Stimulated activated CD8-positive, alpha-beta memory T cell treated with anti-CD3 and anti-CD28 coated beads, Interleukin-7, amount 100 ng/mL, for 1 hour (primary cell): ENCODE results near the gene MCC.

ENCODE experiments used
- DNase-seq, 2 donors: peaks; one replicate each; pipeline ENCODE4 v3.0.0-alpha.2; 2020; ENCODE audit warnings: low read depth in 2 of 2

MCC gene

DNA sequence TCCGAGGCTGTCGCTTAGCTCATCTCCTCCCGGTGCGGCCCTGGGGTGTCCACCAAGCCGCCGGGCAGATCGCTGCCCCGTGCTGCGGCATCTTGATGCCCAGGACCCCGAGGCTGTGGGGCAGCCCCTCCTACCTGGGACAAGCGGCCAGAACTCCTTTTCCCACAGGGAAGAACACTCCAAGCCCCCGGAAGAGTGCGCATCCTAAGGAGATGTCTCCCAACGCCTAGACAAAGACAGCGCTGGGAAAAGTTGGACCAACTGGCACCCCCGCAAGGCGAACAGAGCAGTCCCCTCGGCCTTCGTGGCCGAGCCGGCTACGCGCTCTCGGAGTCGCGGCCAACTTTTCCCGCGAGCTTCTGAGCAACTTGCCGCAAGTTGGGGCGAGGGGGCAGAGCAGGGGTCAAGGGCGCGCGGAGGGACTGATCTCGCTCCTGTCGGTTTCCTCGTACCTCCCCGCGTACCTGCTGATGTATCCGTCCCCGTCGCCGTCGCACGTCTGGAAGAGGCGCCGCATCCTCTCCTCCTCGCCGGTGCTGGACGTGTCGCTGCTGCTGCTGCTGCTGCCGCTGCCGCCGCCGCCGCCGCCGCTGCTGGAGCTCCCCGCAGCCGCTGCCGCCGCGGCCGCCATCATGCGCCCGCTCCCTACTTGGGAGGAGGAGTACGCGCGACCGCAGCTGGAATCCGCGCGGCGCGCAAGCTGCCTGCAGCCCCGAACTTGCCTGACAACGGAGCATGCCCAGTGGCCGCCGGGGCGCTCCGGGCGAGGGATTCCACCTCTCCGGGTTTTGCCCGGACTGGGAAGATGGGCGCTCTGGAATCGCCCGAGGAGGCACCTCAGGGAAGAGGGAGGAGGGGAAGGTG is at the start of gene MCC:
Gene MCC, minus strand, starts transcription at position 673 of the 864 bp plus-strand sequence.
- no peak for DNase-seq

DNA sequence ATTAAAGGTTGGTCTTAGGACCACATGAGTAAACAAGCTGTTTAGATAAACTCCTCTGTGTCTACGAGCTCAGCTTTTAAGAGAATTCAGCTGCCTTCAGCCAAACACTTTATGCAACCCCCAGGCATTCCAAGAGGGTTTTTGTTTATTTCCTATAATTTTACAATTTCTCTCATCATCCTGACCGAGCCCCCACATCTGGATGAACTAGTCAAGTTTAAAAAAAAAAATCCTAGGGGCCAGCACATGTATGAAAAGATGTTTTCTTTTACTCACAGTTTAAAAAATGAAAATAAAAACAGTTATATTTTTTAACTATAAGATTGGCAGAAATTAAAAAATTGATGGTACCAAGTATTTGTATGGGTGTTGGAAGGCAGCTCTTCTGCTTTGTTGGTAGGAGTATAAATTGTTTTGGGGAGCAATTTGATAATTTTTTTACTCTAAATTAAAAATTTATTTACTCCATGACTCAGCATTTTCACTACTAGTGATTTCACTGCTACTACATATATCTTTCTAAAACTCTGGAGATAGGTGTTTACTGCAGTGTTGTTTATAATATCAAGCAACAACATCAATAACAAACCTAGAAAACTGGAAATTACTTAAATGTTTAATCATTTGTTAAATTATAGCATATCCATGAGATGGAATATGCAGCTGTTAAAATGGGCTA is 43.4 kb upstream of the MCC start:
- DNase-seq, result no peak

DNA sequence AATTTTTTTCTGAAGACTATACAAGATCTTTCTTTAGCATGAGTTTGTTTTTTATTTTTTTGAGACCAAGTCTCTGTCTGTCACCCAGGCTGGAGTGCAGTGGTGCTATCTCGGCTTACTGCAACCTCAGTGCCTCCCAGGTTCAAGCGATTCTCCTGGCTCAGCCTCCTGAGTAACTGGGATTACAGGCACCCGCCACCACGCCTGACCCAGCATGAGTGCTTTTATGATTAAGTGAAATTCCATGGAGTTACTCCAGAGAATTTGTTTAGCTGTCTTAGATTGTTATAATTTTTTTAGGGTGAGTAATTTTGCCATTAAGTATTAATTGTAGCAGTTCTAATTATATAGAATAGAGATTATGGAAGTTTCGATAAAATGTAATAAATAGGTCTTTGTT is 39.5 kb upstream of the MCC start:
- DNase-seq, result no peak

DNA sequence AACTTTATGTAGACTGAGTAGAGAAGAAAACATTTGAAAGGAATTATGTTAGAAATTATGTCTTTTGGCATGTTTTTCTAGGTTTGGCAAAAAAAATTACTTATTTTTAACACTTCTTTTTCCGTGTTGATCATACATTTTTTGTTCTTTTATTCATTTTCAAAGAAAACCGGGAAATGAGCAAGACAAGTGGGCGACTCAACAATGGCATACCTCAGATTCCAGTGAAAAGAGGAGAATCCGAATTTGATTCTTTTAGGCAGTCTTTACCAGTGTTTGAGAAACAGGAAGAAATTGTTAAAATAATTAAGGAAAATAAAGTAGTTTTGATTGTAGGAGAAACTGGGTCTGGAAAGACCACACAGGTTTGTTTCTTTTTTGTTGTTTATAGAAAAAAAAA is 38.2 kb upstream of the MCC start:
- DNase-seq, result no peak

DNA sequence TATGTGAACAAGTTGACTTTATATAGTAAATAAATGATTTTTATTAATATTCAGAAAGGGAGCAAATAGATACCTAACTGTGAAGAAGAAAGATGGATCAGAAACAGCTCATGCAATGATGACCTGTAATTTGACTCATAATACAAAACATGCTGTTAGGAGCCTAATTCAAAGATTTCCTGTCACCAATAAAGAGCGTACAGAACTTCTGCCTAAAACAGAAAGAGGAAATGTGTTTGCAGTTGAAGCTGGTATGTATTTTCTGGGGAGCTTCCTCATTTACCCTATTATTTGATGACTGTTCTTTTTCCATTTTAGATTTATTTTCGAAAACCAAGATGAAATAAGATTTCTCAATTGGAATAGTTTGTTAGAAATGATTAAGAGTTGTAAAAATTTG is 36.7 kb upstream of the MCC start:
- no peak for DNase-seq

DNA sequence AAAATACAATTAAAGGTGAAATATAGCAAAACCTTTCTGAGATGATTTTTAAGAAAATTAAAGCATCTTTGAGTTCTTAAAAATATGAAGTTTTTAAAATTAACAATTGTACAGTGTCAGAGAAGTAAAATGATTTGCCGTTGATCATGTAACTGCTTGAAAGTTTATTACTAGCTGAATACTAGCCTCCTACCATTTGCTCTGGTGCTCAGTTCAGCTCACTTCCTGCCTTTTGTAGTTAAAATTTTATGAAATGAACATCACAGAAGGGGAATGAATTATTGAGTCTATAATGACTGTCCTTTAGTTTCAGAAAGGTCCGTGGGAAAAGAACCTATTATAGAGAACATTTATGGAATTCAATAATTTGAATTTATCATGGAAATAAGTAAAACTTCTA is 34.9 kb upstream of the MCC start:
- DNase-seq, result no peak

DNA sequence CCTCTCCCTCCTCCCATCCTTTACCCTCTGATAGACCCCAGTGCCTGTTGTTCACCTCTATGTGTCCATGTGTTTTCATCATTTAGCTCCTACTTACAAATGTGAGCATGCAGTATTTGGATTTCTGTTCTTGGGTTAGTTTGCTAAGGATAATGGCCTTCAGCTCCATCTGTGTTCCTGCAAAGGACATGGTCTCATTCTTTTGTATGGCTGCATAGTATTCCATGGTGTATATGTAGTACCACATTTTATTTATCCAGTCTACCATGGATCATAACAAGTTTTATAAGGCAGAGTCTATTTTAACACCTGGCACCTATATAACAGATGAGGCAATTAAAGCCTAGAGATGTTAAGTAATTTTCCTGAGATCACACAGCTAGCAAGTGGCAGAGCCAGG is 32.6 kb upstream of the MCC start:
- no peak for DNase-seq

DNA sequence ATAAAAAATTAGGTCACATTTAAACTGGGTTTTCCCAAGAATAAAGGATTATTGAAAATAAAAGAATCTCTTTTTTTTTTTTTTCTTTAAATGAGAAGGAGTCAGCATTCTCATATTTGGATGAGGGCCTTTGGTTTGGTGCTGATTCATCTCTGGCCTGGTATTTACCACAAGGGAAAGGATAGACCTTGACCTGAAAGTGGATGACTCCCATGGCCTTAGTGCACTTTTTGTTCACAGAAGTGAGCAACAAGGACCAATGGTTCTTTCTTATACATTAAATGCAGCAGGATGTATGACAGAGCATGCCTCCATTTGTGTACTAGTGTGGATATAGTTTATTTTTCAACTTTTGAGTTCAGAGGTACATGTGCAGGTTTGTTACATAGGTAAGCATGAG is 32.2 kb upstream of the MCC start:
- DNase-seq, result no peak

DNA sequence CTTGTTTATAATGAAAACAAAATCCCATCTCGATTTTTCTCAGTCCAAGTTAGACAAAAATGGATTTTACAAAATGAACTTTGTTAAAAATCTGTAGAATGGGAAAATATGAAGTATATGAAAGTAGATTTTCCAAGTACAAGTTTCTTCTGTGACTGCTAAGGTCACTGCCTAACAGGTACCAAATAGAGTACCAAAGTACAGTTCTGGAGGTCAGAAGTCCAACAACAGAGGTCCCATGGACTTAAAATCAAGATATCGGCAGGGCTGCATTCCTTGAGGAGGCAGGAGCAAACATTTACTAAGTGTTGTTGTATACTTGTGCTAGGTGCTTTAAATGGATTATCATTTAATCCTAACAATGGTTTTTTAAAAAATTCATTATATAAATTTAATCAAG is 31.2 kb upstream of the MCC start:
- no peak for DNase-seq

DNA sequence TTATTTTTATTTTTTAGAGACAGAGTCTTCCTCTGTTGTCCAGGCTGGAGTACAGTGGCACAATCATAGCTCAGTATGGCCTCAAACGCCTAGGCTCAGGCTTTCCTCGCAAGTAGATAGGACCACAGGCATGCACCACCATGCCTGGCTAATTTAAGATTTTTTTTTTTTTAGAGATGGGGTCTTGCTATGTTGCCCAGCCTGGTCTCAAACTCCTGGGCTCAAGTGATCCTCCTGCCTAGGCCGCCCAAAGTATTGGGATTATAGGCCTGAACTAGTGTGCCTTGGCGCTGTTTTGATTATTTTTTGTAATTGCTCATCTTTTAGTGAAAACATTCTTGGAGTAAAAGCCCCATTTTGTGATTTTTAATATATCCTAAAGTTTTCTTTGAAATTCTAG is 30.6 kb upstream of the MCC start:
- DNase-seq, result no peak

DNA sequence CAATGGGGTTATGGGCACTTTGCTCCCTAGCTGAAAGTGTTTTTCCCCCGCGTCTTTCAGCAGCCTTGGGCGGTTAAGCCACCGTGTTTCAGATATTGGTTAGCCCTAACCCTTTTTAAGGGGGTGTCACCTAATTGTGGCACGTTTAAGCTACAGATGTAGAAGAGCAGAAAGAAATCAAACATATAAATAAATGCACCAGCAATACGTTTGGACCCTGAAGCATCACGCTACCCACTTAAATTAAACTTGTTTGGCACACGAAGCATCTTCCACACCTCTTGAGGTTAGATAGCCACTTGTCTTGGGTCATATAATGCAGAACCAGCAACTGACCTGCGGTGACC is 26.0 kb upstream of the MCC start:
- DNase-seq, result no peak

DNA sequence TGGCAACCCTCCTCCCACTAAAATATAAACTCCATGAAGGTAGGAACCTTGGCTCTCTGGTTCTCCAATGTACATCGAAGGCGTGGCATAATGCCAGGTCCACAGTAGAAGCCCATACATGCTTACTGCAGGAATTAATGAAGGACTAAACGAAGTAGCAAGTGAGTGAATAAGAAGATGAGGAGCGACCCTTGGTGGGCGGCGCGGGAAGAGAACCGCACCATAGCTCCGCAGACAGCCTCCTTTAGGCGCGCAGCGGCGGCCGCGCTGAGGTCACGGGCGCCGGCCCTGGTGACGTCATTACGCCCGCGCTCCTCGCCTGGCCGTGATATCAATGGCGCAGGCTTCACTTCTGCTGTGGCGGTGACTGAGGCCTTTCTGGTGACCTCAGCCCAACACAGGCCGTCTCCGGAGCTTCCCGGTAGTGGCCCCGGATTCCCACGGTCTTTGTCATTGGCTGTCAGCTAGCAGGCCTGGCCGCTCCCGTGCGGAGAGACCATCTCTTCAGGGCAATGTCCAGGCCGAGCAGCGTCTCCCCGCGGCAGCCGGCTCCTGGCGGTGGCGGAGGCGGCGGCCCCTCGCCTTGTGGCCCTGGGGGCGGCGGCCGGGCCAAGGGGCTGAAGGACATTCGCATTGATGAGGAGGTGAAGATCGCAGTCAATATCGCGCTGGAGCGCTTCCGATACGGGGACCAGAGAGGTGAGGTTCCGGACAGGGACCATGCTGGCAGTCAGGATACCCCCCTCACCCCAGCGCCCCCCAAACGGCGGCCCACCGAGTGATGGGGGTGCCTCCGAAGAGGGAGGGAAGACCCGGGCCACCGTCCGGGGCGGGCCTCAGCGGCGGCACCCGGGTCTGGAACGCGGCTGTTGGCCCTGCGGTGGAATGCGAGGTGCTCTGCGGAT is 25.4 kb upstream of the MCC start, which contains the start of gene YTHDC2:
Gene YTHDC2, plus strand, starts transcription at position 311 of the 905 bp plus-strand sequence. Its CDS starts 202 bp downstream, at position 513.
- DNase-seq, result peak; percentile 67 to 76

DNA sequence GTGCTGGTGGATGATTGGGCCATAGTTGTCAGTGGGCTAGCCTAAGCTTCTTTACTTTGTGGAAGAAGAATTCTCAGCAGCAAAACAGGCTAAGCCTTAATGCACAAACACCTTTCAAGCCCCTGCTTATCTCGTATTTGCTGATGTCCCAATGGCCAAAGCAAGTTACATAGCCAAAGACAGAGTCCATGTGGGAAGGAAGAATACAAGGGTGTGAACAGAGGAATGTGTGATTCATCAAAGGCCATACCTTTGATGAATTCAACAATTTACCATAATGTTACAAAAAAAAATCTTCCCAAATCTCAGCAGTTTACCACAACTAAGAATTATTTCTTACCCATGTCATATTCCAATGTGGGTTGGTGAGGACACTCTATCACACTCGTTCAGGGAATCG is 24.1 kb upstream of the MCC start:
- DNase-seq, result no peak

DNA sequence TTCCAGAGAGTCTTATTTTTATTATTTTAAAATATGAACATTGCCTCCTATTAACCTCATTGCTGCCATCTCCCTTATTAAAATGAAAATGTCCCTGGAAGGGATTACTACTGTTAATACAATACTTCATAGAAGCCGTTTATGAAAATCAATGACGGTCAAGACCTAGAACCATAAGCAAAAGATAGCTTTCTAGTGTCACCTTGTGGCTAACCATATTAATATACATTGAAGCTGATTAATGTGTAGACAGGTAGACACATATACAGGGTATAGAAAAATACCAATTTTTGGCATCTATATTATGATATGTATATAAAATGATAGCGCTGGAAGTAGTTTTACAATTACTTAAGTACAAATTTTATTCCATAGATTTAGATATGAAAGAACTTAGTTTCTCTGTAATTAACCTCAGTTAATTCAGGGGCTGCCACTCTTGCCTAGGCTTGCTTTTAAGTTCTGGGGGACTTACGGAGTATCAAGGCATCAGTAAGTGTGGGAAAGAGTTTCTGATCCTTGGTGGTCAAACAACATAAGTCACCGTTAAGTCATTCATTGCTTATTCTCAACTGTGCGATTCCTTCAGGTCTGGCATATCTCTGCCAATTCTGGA is 22.7 kb upstream of the MCC start:
- no peak for DNase-seq

DNA sequence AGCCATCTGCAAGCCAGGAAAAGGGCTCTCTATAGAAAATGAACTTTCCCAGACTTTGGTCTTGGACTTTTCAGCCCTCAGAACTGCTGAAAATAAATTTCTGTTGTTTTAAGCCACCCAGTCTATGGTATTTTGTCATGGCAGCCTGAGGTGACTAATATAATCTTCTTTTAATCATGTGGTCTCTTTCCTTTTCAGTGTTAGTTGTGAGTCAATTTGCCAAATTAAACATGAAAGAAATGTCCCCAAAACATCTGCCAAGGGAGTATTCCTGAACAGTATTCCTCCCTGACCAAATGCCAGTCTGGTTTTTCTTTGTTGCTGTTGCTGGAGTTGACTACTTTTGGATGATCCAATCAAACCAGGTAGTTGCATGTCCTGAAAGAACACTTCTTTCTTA is 20.5 kb upstream of the MCC start:
- no peak for DNase-seq

DNA sequence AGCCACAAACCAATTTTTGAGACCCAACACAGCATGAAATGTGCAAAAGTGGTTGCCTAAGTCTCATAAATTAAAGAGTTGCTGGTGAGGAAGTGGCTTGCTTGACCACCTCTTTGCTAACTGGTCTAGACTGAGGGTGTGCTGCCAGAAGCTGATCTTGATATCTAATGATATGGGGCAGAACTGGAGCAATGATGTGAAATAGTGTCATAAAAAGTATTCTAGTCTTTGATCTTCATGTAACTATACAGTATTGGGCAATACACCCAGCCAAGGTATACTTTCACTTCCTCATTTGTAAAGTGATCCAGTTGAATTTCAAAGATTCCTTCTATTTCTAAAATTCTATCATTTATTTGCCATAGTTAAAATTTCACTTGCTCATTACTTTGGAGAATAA is 19.3 kb upstream of the MCC start:
- no peak for DNase-seq

DNA sequence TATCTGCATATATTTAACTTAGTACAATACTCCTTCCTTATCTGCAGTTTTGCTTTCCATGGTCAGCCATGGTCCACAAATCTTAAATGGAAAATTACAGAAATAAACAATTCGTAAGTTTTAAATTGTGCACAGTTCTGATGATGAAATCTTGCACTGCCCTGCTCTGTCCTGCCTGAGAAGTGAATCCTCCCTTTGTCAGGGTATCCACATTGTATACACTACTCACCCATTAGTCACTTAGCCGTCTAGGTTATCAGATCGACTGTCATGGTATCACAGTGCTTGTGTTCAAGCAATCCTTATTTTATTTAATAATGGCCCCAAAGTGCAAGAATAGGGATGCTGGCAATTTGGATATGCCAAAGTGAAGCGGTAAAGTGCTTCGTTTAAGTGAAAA is 16.9 kb upstream of the MCC start:
- no peak for DNase-seq

DNA sequence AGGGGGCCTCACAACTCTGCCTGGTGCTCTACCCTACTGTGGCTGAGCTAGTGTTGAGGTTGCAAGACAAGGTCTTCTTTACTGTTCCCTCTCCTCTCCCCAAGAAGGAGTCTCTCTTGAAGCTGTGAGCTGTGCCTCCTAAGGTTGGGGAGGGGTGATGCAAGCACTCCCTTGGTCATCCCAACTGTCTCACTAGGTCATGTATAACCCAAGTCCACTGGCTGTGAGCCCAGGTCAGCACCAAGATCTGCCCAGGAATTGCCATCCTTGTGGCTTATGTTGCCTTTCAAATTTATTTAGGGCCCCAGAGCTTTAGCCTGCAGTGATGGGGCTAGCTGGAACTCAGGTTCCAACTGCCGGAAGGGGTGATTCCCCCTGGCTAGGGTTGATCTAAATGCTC is 14.9 kb upstream of the MCC start:
- DNase-seq, result no peak

DNA sequence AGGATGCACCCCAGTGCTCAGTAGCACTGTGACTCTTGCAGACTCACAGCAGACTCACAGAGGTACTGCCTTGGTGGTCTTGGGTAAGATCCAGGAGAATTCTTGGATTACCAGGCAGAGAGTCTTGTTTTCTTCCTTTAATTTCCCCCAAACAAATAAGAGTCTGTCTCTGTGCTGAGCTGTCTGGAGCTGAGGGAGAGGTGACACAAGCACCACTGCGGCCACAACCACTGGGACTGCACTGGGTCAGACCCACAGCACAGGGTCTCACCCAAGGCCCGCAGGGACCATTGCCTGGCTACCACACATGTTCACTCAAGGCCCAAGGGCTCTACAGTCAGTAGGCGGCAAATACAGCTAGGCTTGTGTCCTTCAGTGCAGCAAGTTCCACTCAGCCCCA is 13.8 kb upstream of the MCC start:
- no peak for DNase-seq

DNA sequence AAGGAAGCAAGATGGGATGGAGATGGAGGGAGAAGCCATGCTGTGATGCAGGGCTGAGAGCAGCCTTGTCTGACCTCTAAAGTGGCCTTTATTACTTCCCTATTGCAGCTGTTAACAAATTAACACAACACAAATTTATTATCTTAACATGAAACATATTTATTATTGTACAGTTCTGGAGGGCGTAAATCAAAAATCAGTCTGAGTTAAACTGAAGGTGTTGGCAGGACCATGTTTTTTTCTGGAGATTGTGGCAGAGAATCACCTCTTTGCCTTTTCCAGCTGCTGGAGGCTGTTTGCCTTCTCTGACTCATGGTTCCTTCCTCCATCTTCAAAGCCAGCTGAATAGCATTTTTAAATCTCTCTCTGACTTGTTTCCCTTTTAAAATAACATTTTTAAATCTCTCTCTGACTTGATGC is 7.2 kb upstream of the MCC start:
- no peak for DNase-seq

DNA sequence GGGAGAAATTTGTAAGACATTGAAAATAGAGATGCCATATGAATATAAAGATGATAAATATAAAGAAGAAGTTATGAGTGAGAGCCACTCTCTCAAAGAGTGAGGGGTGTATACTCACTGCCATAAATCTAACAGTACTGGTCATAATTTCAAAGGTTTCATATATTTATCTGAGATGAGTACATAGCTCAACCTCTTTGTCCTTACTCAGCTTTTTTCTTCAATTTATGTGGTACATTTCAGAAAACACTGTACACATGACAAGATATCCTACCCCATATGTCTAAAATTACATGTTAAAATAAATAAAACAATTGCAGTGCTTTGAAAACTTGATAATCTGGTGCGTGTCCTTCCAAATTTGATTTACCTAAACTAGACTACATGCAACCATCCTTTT is 5.2 kb upstream of the MCC start:
- DNase-seq, result no peak

DNA sequence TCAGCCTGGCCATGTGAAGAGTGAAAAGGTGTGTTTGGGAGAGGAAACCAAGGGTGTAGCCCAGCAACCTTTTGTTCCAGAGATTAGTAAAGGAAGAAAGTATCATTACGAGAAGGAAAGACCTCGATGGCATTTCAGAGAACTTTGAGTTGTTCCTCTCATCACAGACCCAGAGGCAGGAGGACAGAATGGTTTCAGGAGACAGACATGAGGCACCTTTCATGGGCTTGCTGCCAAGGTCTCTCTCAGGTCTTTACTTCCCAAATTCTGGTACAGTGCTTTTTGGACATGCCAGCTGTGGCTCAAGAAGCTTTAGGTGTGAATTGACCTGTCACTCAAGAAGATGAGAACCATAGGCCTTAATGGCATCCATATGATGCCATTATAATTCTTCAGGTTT is 2.8 kb upstream of the MCC start:
- no peak for DNase-seq
